Stimulated activated CD8-positive, alpha-beta memory T cell treated with anti-CD3 and anti-CD28 coated beads, Interleukin-12 subunit alpha, Interleukin-12 subunit beta, amount 100 ng/mL, for 24 hours (primary cell): Measurements from ENCODE around the gene TFAP2C.
"Not testable (repeated sequence)": the region's sequence is repeated elsewhere in the genome, so short reads cannot be mapped to it uniquely, and the experiment has no call there.

ENCODE experiments used
- DNase-seq: peaks from one replicate; pipeline ENCODE4 v3.0.0-alpha.2; 2020; ENCODE audit errors: extremely low read depth

TFAP2C gene

DNA sequence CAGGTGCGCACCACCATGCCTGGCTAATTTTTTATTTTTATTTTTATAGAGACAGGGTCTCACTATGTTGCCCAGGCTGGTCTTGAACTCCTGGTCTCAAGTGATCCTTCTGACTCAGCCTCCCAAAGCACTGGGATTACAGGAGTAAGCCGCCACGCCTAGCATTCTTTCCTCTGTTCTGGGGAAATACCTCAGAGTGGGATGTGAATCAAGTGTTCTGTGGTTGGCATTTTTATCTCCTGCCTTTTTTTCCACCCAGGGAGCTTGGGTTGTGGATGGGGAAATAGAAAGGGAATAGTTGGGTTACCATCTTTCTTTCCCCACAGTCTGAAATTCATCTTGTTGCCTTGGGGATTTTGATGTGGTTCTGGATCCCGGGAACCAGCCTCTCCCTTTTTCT is 24.1 kb downstream of the TFAP2C start:
- no peak for DNase-seq

DNA sequence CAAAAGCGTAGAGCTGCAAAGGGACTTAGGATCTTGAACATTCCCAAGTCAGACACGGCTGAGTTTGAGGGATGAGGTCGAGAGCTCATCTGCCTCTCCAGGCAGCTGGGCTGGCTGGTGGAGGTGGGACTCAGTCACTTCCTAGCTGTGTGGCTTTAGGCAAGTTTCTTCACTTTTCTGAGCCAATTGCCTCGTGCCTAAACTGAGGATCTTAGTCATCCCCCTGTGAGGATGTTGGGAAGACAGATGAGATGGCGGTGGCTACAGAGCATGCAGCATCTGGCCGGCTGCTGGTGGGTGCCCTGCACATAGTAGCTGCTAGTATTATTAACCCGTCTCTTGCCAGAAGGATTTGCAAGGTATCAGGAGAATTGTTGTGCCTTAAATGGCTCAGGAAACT is 27.5 kb downstream of the TFAP2C start:
- DNase-seq = no peak

DNA sequence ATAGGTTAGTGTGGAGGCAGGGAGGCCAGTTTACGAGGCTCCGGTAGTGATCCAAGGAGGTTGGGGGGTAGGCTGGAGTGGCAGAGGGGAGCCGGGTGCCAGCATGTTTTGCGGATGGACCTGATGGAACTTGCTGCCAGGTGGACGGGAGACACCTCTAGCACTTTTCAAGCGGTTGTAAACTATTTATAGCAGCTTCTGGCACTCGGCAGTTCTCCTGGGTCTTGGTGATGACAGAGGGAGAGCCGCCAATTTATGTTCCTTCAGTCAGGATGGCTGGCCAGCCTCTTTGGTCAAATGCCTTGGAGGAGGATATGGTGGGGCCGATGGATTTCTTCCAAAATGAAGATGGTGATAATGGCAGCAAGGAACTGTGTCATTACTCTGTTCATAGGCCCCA is 28.8 kb downstream of the TFAP2C start:
- DNase-seq = no peak

DNA sequence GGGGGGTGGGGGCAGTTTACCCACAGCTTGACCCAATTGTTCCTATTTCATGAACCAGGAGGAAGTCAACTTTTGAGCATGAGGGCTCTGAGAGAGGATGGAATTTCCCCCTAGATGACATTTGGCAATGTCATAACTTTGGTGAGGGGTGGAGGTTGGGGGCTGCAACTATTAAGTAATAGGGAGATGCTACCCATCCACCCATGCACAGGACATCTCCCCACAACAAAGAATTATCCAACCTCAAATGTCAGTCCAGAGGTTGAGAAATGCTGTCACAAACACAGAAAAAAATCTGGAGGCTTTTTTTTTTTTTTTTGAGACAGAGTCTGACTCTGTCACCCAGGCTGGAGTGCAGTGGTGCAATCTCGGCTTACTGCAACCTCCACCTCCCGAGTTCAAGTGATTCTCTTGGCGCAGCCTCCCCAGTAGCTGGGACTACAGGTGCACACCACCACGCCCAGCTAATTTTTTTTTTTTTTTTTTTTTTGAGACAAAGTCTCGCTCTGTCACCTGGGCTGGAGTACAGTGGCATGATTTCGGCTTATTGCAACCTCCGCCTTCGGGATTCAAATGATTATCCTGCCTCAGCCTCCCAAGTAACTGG is 29.3 kb downstream of the TFAP2C start:
- not testable (repeated sequence) for DNase-seq

DNA sequence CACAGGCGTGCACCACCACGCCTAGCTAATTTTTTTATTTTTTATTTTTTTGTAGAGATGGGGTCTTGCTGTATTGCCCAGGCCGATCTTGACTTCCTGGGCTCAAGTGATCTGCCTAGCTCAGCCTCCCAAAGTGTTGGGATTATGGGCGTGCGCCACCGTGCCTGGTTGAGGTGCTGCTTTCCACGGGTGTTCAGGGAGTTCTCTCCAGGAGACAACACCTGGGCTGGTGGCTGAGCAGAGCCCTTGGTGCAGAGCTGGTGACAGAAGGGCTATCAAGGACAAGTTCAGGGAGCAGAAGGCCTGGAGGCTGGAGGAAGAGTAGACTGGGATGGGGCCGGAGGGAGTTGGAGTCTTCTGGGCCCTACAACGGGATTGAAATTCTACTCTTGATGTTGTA is 34.6 kb downstream of the TFAP2C start:
- no peak for DNase-seq

DNA sequence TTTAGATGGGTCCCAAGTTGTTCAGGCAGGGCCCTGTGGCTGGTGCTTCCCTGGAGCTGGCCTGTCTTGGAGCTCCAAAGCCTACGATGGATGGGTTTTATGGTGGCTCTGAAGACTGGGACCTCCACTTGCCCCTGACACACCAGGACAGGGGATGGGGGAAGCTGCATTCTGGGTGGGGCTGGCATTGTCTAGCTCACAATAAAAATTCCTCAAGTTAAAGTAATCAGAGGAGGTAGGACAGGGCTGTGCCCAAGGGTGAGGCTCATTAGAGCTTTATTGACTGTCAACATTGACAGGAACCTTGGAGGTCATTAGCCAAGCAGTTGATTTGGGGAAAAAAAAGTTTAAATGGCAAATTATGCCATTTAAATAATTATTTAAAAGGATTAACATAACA is 35.7 kb downstream of the TFAP2C start:
- DNase-seq = no peak

DNA sequence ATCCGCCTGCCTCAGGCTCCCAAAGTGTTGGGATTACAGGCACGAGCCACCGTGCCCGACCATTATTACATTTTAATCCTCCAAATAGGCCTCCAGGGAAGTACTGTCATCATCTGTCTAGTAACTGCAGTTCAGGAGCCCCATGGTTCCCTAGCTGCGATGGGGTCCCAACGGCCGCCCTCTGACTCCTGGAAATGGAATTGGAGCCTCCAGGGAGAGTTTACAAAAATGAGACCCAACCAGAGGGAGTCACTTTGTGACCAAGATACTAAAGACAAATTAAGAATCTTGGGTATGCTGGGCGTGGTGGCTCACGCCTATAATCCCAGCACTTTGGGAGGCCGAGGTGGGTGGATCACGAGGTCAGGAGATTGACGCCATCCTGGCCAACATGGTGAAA is 36.7 kb downstream of the TFAP2C start:
- no peak for DNase-seq

DNA sequence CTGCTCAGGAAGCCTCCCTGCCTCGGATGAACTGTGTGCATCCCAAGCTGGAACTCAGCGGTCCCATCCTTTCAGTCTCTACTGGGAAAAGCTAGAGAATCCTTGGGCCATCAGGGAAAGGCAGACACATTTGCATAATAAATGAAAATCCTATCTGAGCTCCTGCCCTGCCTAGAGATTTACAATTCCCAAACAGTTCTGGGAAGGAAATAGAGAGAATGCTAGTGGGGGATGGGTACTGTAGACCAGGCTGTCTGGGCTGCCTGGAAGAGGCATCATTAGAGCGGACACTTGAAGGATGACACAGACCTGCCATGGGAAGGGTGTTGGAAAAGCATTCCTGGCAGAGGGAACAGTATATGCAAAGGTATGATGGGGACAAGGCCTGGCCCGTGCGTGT is 44.3 kb downstream of the TFAP2C start:
- DNase-seq = no peak

DNA sequence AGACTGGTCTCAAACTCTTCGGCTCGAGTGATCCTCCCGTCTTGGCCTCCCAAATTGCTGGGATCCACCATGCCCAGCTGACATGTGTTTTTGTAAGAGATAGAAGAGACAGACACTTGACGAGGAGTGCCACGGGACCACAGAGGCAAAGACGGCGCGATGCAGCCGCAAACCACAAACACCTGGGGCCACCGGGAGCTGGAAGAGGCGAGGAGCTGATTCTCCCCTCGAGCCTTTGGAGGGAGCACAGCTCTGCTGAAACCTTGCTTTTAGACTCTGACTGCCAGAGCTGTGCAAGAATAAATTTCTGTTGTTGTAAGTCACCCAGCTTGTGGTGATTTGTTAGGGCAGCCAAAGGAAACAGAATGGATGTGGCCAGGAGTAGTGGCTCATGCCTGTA is 46.9 kb downstream of the TFAP2C start:
- no peak for DNase-seq

DNA sequence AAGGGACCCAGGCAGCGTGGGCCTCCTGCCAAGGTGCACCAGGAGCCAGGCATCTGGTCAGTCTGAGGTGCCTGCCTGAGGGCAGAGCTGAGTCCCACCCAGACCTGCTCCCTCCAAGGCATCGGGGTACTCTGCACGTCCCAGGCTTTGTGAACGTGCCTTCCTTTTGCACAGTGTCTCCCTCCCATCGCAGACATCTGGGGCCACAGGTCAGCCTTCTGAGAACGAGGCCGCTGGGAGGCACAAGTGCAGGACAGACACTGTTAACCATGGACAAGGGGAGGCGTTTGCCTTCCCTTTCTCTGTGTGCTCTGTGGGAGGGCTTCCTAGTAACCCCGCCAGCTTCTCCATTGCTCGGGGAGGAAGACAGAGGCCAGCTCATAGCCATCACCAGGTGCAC is 47.6 kb downstream of the TFAP2C start:
- DNase-seq = no peak

DNA sequence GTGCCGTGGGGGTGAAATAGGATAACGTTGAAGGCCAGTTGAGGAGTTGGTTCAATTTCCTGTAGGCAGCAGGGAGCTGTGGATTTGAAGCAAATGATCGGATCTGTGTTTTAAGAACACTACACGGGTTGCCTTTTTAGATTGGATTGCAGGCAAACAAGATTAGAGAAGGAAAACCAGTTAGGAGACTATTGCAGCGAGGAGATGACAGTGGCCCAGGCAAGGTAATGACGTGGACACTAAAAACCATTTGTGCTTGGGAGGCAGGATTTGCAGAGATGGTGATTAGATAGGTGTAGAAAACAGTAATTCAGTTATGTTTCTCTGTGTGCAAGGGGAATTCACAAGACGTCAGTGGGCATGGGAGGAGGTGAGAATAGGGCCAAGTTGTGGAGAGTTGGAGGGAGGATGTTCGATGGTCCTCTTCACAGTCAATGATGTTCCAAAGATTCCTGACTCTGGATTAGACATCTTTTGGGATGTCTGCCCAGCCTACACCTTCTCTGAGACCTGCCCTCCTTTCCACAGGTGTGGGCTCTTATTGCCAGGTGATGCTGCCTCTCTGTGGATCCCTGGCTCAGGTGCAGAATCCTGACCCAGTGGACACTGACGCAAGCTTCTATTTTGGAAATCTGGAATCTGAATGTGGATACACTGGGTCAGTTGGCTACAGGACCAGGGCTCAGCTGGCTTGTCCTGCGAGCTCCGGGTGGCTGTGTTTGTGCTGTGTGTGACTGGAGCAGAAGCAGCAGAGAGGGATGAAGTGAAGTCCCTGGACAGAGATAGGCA is 54.2 kb downstream of the TFAP2C start:
- DNase-seq = no peak

DNA sequence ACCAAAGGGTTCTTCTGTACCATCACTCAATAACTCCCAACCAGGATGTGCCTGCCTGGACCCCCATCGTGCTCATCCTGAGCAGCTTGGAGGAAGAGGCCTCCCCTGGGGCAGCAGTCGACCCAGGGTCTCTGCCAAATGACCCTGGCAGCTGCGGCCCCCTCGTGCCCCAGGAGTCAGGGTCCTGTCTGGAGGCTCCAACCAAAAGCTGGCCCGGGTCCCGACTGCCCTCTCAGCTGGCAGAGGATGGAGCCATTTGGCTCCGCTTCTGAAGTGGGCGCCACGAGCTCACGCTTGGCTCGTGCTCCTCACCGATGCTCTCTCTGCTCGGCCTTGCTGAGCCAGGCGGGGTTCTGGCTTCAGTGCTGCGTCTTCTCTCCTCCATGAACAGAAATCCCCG is 56.8 kb downstream of the TFAP2C start:
- DNase-seq = no peak

DNA sequence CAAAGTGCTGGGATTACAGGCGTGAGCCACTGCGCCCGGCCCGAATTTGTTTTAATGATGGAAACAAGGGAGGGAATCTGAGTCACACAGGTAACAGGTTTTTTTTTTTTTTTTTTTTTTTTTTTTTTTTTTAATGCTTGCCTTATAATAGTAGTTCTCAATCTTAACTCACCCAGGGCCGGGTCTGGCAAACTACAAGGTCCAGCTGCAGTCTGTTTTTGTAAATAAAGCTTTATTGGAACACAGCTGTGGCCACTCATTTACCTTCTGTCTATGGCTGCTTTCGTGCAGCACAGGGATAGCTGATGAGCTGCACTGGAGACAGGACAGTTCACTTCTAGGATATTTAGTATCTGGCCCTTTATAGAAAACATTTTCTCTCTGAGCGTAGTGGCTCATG is 58.0 kb downstream of the TFAP2C start:
- DNase-seq = no peak

DNA sequence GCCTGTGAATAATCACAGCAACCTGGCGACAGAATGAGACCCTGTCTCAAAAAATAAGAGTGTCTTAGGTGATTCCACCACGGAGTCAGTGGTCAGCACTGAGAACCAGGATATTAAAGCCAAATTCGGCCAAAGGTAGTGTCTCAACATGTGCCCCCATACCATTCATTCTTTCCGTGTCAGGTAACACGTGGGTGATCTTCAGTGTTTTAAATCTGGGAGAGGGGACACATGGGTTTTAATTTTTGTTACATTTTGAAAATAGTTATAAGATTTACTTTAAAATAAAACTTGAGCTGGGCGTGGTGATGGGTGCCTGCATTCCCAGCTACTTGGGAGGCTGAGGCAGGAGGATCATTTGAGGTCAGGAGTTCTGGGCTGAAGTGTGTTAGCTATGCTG is 59.0 kb downstream of the TFAP2C start:
- DNase-seq = no peak
